HG03558 (cell line): ENCODE measurements around the gene GPR27.

Source experiments
- ATAC-seq: cut with Tn5 transposase; IDR thresholded peaks from one replicate; pipeline ENCODE4 v1.9.1; 2021; ENCODE audit warnings: moderate number of reproducible peaks; ENCODE audit not compliant: unreplicated experiment; ENCODE audit errors: extremely low read depth

The GPR27 gene

GRCh38 chr3:71728632-71729342, 24.9 kb upstream of the GPR27 start:
- ATAC-seq: no peak

- ATAC-seq: no peak
Measured at GRCh38 chr3:71732637-71733036, 21.0 kb upstream of the GPR27 start.

DNA sequence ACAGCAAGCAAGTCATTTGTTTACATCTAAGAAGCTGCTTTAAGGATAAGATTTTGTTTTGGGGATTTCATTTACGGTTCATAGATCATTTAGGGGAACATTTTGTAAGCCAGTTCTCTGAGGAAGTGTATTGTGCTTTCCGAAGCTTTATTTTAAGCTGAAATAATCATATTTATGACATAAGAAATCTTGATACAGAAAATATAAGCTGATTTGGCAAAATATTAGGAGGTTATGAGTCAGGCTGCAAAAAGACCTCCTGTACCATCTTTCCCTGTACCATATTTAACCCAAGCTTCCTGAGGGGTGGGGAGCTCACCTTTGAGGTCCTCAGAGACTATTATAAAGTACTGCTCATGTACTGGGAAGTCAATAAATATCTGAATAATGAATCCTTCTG, 20.3 kb upstream of the GPR27 start:
- ATAC-seq: no peak

- no peak for ATAC-seq
Measured at GRCh38 chr3:71734881-71735280, 18.8 kb upstream of the GPR27 start.

GRCh38 chr3:71742621-71743020, 11.0 kb upstream of the GPR27 start:
- no peak for ATAC-seq

- no peak for ATAC-seq
Measured at GRCh38 chr3:71744738-71745137, 8.9 kb upstream of the GPR27 start.

GRCh38 chr3:71751602-71752001, 2.1 kb upstream of the GPR27 start:
- no peak for ATAC-seq

- ATAC-seq: no peak
Measured at GRCh38 chr3:71752831-71753700, 589 bp upstream of the GPR27 start.

DNA sequence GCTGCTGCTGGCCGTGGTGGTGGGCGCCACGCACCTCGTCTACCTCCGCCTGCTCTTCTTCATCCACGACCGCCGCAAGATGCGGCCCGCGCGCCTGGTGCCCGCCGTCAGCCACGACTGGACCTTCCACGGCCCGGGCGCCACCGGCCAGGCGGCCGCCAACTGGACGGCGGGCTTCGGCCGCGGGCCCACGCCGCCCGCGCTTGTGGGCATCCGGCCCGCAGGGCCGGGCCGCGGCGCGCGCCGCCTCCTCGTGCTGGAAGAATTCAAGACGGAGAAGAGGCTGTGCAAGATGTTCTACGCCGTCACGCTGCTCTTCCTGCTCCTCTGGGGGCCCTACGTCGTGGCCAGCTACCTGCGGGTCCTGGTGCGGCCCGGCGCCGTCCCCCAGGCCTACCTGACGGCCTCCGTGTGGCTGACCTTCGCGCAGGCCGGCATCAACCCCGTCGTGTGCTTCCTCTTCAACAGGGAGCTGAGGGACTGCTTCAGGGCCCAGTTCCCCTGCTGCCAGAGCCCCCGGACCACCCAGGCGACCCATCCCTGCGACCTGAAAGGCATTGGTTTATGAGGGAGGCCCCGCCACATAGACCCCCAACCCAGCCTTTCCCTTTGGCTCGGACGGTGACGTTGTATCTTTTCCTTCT, 1.1 kb downstream of the GPR27 start:
- no peak for ATAC-seq

GRCh38 chr3:71758091-71758490, 4.4 kb downstream of the GPR27 start:
- ATAC-seq: no peak

GRCh38 chr3:71759401-71759800, 5.7 kb downstream of the GPR27 start:
- ATAC-seq: no peak

DNA sequence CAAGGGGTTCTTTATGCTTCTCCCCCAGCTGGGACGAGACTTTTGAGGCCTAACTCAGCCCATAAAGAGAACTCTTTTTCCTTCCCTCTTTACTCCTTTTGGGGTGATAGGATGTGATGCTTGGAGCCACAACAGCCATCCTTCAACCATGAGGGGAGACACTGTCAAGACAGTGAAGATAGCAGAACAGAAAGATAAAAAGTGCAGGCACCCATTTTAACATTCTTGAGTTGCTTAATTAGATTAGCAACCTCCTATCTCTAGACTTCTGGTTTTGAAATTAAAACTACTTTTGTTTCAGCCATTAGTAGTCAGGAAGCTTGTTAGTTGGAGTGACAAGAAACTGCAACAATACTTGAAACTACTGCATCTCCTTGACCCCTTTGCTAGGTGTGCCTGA, 6.5 kb downstream of the GPR27 start:
- no peak for ATAC-seq

DNA sequence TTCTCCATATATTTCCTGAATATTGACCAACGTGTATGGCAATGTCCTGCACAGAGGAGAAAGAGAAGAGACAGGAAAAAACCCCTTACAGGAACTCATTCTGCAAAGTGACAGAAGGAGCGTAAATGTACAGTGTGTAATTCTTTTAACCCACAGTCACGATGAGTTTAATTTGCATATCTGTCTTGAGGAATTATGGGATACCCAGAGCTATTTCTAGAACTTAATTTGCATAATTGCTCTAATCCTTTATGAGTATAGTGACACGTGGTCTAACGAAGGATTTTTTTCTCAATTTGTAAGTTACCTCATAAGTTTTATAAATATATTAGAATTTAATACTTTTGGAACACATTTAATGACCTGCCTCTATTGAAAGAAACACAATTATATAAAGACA, 9.8 kb downstream of the GPR27 start:
- ATAC-seq: no peak

GRCh38 chr3:71771126-71771525, 17.5 kb downstream of the GPR27 start:
- ATAC-seq: no peak

DNA sequence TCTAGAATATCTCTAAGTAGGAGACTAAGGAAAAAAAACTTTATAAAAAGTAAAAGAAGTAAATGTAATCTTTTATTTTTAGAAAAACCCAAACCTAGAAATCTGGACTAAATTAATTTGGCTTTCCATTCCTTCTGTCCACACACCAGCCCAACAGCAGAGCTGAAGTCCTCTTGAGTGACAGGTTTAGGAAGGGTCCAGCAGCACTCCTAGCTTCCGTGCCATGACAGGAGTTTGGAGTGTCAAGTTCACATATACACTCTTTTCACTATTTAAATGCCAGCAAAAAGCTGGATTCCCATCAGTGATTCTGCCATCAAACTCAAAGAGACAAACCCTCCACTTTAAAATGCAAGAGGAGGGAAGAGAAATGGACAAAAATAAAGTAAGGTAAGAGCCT, 18.2 kb downstream of the GPR27 start:
- ATAC-seq: no peak

GRCh38 chr3:71776538-71776937, 22.9 kb downstream of the GPR27 start:
- ATAC-seq: no peak

DNA sequence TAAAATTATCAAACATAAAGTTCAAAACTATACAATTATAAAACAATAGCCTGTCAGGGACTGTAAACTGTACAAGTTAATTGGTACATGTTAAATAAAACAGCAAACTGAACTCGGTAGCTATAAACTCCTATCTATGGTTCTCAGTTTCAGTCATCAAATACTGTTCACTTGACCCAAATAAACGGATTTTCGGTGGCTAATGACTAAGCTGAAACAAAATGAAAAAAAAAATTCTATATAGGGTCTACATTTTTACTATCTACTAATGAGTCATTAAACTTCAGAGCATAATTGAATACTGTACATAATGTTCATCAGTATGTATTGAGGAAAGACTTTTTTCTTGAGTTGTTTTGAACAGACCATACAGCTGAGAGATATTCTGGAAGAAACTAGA, 24.7 kb downstream of the GPR27 start:
- ATAC-seq: no peak

GRCh38 chr3:71779674-71780377, 26.2 kb downstream of the GPR27 start:
- no peak for ATAC-seq

DNA sequence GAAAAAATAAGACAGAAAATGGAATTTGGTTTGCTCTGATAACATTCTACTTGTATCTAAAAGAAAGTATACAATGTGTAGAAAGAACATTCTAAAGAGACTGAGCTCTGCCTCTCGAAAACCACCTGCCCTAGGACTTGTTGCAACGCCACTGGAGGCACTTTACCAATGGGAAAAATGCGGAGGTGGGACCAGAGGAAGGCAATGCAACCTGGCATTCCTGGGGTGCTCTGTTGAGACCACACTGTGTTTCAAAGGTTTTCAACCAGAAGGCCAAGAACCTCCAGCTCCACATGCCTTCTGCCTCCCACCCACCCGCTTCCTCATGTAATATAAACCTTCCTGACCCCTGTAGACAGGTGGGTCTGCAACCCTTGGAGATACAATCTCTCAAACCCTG, 26.8 kb downstream of the GPR27 start:
- ATAC-seq: no peak

DNA sequence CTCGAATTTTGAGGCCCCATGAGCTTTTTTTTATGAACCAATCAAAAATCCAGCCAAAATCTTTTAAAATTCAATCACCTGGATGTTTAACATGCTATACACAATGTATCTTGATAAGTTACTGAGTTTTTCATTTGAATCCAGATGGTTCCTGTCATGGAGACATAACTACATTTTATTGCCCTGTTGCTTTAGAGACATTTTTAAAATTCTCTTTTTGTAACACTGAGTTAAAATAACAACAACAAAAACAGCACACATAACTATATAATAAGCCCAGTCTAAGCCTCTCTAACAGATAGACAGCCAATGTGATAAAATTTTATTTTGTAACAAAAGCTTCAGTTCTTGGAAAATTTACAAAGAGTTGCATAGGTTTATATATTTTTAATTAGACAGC, 29.5 kb downstream of the GPR27 start:
- no peak for ATAC-seq
